NT2/D1 (cell line): ENCODE data around the gene GPX2.

ENCODE experiments used
- YY1 ChIP-seq: IDR thresholded peaks from 2 replicates; pipeline ENCODE4 v1.6.1; 2011; ENCODE audit not compliant: insufficient read length, insufficient read depth
- ZNF274 ChIP-seq: IDR thresholded peaks from 2 replicates; pipeline ENCODE4 v1.6.1; 2011; ENCODE audit warnings: mild to moderate bottlenecking, low read depth, low read length

GRCh38 chr14:64968167-64968566 lies 25.6 kb upstream of the GPX2 start:
- TF ChIP-seq ZNF274 (no peak), YY1 (no peak)
